Measurements from ENCODE around the gene GRIK4. TPM values are rescaled to one million over a fixed set of nuclear protein-coding genes. Genes with fewer than 3 reads are reported as not detected.

GRIK4 gene
- total RNA-seq, 1 experiment from 2014 or later, result not detected

- peaks cover 84% of the 10 kb centered on the region for H3K27me3 ChIP-seq (ENCODE audit: low read length)
- intact Hi-C loops (cut with micrococcal nuclease), result no loop called here
- H3K9me3 ChIP-seq (ENCODE audit: low read length), result no peaks in the 10 kb centered on the region
- peak overlapping the region; percentile 47; the same call in 1 of the 2 replicates for H2AFZ ChIP-seq (ENCODE audit: low read length)
- no peak overlapping the region for H3K27ac ChIP-seq (ENCODE audit: low read length)
- POLR2A ChIA-PET (ENCODE audit: unreplicated experiment), result no interaction called here
- H3K4me2 ChIP-seq (ENCODE audit: low read length), result peak overlapping the region; percentile 33
- ATAC-seq (peak; percentile 43), DNase-seq (peak; percentile 41)
- H3F3A ChIP-seq (ENCODE audit: low read length, unreplicated experiment), result no peaks in the 10 kb centered on the region
- H3K79me2 ChIP-seq (ENCODE audit: low read length), result no peaks in the 10 kb centered on the region
- no peak overlapping the region for H3K9ac ChIP-seq (ENCODE audit: low read length)
- no peaks in the 10 kb centered on the region for H3K36me3 ChIP-seq (ENCODE audit: low read depth, low read length)
- no peak for TF ChIP-seq CTCF (conservative IDR thresholded peaks at IDR 0.05; ENCODE audit: low read depth, low read length)
- TF ChIP-seq EZH2 (IDR thresholded peaks at IDR 0.05; ENCODE audit: low read length, unreplicated experiment), result no peak
- no peaks in the 10 kb centered on the region for H3K4me1 ChIP-seq (ENCODE audit: insufficient read depth, low read length)
- CTCF ChIA-PET, result no interaction called here
- no peaks in the 10 kb centered on the region for H4K20me1 ChIP-seq (ENCODE audit: low read length)
- H3K4me3 ChIP-seq (ENCODE audit: low read length), result no peak overlapping the region
- no peaks in the 10 kb centered on the region for H3K9me2 ChIP-seq (replicated peaks; ENCODE audit: low read length)
- BruUV-seq (replicated peaks), result no TSS peak
These were observed 307.5 kb downstream of the GRIK4 start for GRCh38 chr11:120819003-120819402.

GRCh38 chr11:120819437-120820365 is 308.2 kb downstream of the GRIK4 start:
- H3K9ac ChIP-seq (ENCODE audit: low read length), result no peak overlapping the region

GRCh38 chr11:120823159-120823558 is 311.6 kb downstream of the GRIK4 start:
- BruUV-seq (replicated peaks), result no TSS peak
- Histone ChIP-seq H3K79me2 (ENCODE audit: low read length) (no peaks in the 10 kb centered on the region), H3K9ac (ENCODE audit: low read length) (no peak overlapping the region), H3F3A (ENCODE audit: low read length, unreplicated experiment) (no peaks in the 10 kb centered on the region), H3K27ac (ENCODE audit: low read length) (no peak overlapping the region), H3K9me3 (ENCODE audit: low read length) (no peaks in the 10 kb centered on the region), H4K20me1 (ENCODE audit: low read length) (no peaks in the 10 kb centered on the region), H3K9me2 (replicated peaks; ENCODE audit: low read length) (no peaks in the 10 kb centered on the region), H3K27me3 (ENCODE audit: low read length) (peaks cover 76% of the 10 kb centered on the region), H3K4me1 (ENCODE audit: insufficient read depth, low read length) (no peaks in the 10 kb centered on the region), H2AFZ (ENCODE audit: low read length) (no peak overlapping the region), H3K36me3 (ENCODE audit: low read depth, low read length) (no peaks in the 10 kb centered on the region), H3K4me2 (ENCODE audit: low read length) (no peak overlapping the region), H3K4me3 (ENCODE audit: low read length) (no peak overlapping the region)
- POLR2A ChIA-PET (ENCODE audit: unreplicated experiment), result no interaction called here
- CTCF ChIA-PET, result no interaction called here
- TF ChIP-seq CTCF (conservative IDR thresholded peaks at IDR 0.05; ENCODE audit: low read depth, low read length) (no peak), EZH2 (IDR thresholded peaks at IDR 0.05; ENCODE audit: low read length, unreplicated experiment) (no peak), EZH2phosphoT487 (IDR thresholded peaks at IDR 0.05; ENCODE audit: borderline replicate concordance, low read length) (no peak)
- intact Hi-C loops (cut with micrococcal nuclease), result no loop called here
- ATAC-seq (no peak), DNase-seq (no peak)

More at GRCh38 chr11:120819437-120820365, 308.2 kb downstream of the GRIK4 start:
- Histone ChIP-seq H3K36me3 (ENCODE audit: low read depth, low read length) (no peaks in the 10 kb centered on the region), H3F3A (ENCODE audit: low read length, unreplicated experiment) (no peaks in the 10 kb centered on the region), H3K27me3 (ENCODE audit: low read length) (peaks cover 85% of the 10 kb centered on the region), H3K4me1 (ENCODE audit: insufficient read depth, low read length) (no peaks in the 10 kb centered on the region), H2AFZ (ENCODE audit: low read length) (no peak overlapping the region), H3K4me3 (ENCODE audit: low read length) (no peak overlapping the region), H4K20me1 (ENCODE audit: low read length) (no peaks in the 10 kb centered on the region), H3K27ac (ENCODE audit: low read length) (no peak overlapping the region), H3K79me2 (ENCODE audit: low read length) (no peaks in the 10 kb centered on the region), H3K9me2 (replicated peaks; ENCODE audit: low read length) (no peaks in the 10 kb centered on the region), H3K4me2 (ENCODE audit: low read length) (no peak overlapping the region), H3K9me3 (ENCODE audit: low read length) (no peaks in the 10 kb centered on the region)
- DNase-seq (no peak), ATAC-seq (no peak)
- CTCF ChIA-PET, result no interaction called here
- POLR2A ChIA-PET (ENCODE audit: unreplicated experiment), result no interaction called here
- TF ChIP-seq EZH2phosphoT487 (IDR thresholded peaks at IDR 0.05; ENCODE audit: borderline replicate concordance, low read length), result no peak
- intact Hi-C loops (cut with micrococcal nuclease), result no loop called here
- BruUV-seq (replicated peaks), result no TSS peak

Data from PC-3 (cell line).